HepG2 (cell line): Measurements from ENCODE around the gene TGM1. TPM values are rescaled to one million over a fixed set of nuclear protein-coding genes. Genes with fewer than 3 reads are reported as not detected.

ENCODE experiments used
- ATAC-seq: fragments of 200-7000 bp; cut with Tn5 transposase; 3 replicates; pipeline ENCODE4 v1.9.1; 2020; ENCODE audit warnings: mild to moderate bottlenecking, moderate library complexity
- BruUV-seq: library from RNA; stranded (reverse); fragments of 400-500 nt; replicated peaks from 2 replicates; lab custom pipeline; 2021; lab: Mats Ljungman, UMichigan
- CTCF ChIA-PET: fragments of 300-600 bp; formaldehyde crosslinking; extraction: SDS; loops from one replicate; lab custom pipeline; 2021; ENCODE audit warnings: low total read pairs, inconsistent platforms, low intra/inter-chr PET ratio; lab: Yijun Ruan, JAX
- POLR2A ChIA-PET: fragments of 350-600 bp; sonication (Branson Sonifier 250); formaldehyde crosslinking; loops from one replicate; lab custom pipeline; 2020; ENCODE audit warnings: antibody characterized with exemption, inconsistent platforms; lab: Yijun Ruan, JAX
- DNase-seq: peaks from one replicate; pipeline ENCODE4 v3.0.0-alpha.2; 2015; ENCODE audit warnings: low spot score
- FAIRE-seq: peaks from 3 replicates; lab custom pipeline; 2011; peaks lifted over from hg19 to GRCh38; lab: Jason Lieb, UNC
- H2AFZ ChIP-seq: one replicate; pipeline ENCODE4 v1.6.1; 2011; ENCODE audit warnings: low read length, inconsistent platforms
- H3K27ac ChIP-seq: fragments of 300-600 bp; 3 replicates; pipeline ENCODE4 v1.8.0; 2011; ENCODE audit warnings: mixed run types, mild to moderate bottlenecking, mixed read lengths, low read length, inconsistent platforms; ENCODE audit not compliant: insufficient read depth; ENCODE audit errors: extremely low read length
- H3K27me3 ChIP-seq, 2 experiments: fragments of 200-600 bp in 1 of 2; 2 replicates in 1 of 2; 3 replicates in 1 of 2; pipeline versions ENCODE4 v1.6.0 to v1.8.0; 2011; ENCODE audit warnings: low read length in 2 of 2, mild to moderate bottlenecking in 2 of 2, moderate library complexity in 2 of 2, inconsistent platforms in 1 of 2; ENCODE audit not compliant: insufficient read depth in 2 of 2, control insufficient read depth in 1 of 2
- H3K36me3 ChIP-seq, 2 experiments: fragments of 200-600 bp in 1 of 2; replicated peaks in 1 of 2; 2 replicates in 1 of 2; 3 replicates in 1 of 2; pipeline versions ENCODE4 v1.5.1 to v1.8.0; 2011; ENCODE audit warnings: low read length in 2 of 2, inconsistent platforms in 1 of 2; ENCODE audit not compliant: insufficient read depth in 2 of 2, control insufficient read depth in 1 of 2
- H3K4me1 ChIP-seq: 2 replicates; pipeline ENCODE4 v1.5.1; 2012; ENCODE audit warnings: low read length, inconsistent platforms; ENCODE audit not compliant: insufficient read depth
- H3K4me2 ChIP-seq: 2 replicates; pipeline ENCODE4 v1.6.0; 2011; ENCODE audit warnings: low read depth, low read length, inconsistent platforms
- H3K4me3 ChIP-seq, 3 experiments: fragments of 200-600 bp in 1 of 3; sonication (generic), shearing (Covaris generic) in 1 of 3; replicated peaks in 1 of 3; 2 replicates each; pipeline ENCODE4 v1.5.1; 2011 to 2016; ENCODE audit warnings: low read length in 3 of 3, inconsistent platforms in 2 of 3, low read depth in 2 of 3, mild to moderate bottlenecking in 2 of 3, control low read depth in 1 of 3, mixed read lengths in 1 of 3; ENCODE audit not compliant: insufficient read depth in 1 of 3
- H3K79me2 ChIP-seq: one replicate; pipeline ENCODE4 v1.6.1; 2011; ENCODE audit warnings: low read length, inconsistent platforms; ENCODE audit not compliant: insufficient read depth
- H3K9ac ChIP-seq: 2 replicates; pipeline ENCODE4 v1.6.0; 2011; ENCODE audit warnings: mild to moderate bottlenecking, low read depth, low read length, inconsistent platforms; ENCODE audit not compliant: insufficient read depth
- H3K9me3 ChIP-seq: 2 replicates; pipeline ENCODE4 v1.5.1; 2012; ENCODE audit warnings: mild to moderate bottlenecking, low read length
- H4K20me1 ChIP-seq: 2 replicates; pipeline ENCODE4 v1.6.0; 2011; ENCODE audit warnings: inconsistent platforms, mild to moderate bottlenecking, low read length, moderate library complexity; ENCODE audit not compliant: insufficient read depth
- AKAP8 ChIP-seq: sonication (generic); formaldehyde crosslinking; IDR thresholded peaks from 2 replicates; pipeline ENCODE4 v1.5.1; 2020; ENCODE audit warnings: mild to moderate bottlenecking, missing genetic modification reagents
- ATF1 ChIP-seq: IDR thresholded peaks from 2 replicates; pipeline ENCODE4 v1.6.1; 2016; ENCODE audit warnings: mild to moderate bottlenecking, control low read depth
- DMAP1 ChIP-seq: IDR thresholded peaks from 2 replicates; pipeline ENCODE4 v1.6.1; 2016
- GATAD2A ChIP-seq: IDR thresholded peaks from 2 replicates; pipeline ENCODE4 v1.6.1; 2016
- HMG20B ChIP-seq: conservative IDR thresholded peaks from 2 replicates; pipeline ENCODE4 v1.6.1; 2016; ENCODE audit warnings: missing genetic modification reagents, missing compliant biosample characterization
- HMGA1 ChIP-seq: sonication (generic); formaldehyde crosslinking; conservative IDR thresholded peaks from 2 replicates; pipeline ENCODE4 v1.4.0; 2020; ENCODE audit warnings: missing genetic modification reagents
- NFYB ChIP-seq: sonication (generic); formaldehyde crosslinking; IDR thresholded peaks from 2 replicates; pipeline ENCODE4 v1.4.0; 2020; ENCODE audit warnings: missing genetic modification reagents
- PHF5A ChIP-seq: IDR thresholded peaks from one replicate; pipeline ENCODE4 v1.6.1; 2018; ENCODE audit warnings: low read depth, missing genetic modification reagents; ENCODE audit not compliant: unreplicated experiment
- RAD21 ChIP-seq: fragments of 450-650 bp; formaldehyde crosslinking; IDR thresholded peaks from 2 replicates; pipeline ENCODE4 v1.5.0; 2020; ENCODE audit warnings: mild to moderate bottlenecking
- RBAK ChIP-seq: sonication (generic); formaldehyde crosslinking; IDR thresholded peaks from 2 replicates; pipeline ENCODE4 v1.5.1; 2020; ENCODE audit warnings: mild to moderate bottlenecking, missing genetic modification reagents
- REPIN1 ChIP-seq: sonication (generic); formaldehyde crosslinking; IDR thresholded peaks from 2 replicates; pipeline ENCODE4 v1.8.0; 2022; ENCODE audit warnings: missing genetic modification reagents, low read depth, mild to moderate bottlenecking, borderline replicate concordance
- SETDB1 ChIP-seq: sonication (generic); formaldehyde crosslinking; IDR thresholded peaks from 2 replicates; pipeline ENCODE4 v1.5.1; 2020; ENCODE audit warnings: missing genetic modification reagents, mild to moderate bottlenecking, borderline replicate concordance
- TBL1XR1 ChIP-seq: fragments of 150-350 bp; IDR thresholded peaks from 2 replicates; pipeline ENCODE4 v1.6.1; 2014; ENCODE audit warnings: borderline replicate concordance, low read length; ENCODE audit not compliant: partially characterized antibody
- TBX2 ChIP-seq: sonication (generic); formaldehyde crosslinking; IDR thresholded peaks from 2 replicates; pipeline ENCODE4 v1.5.0; 2020; ENCODE audit warnings: missing genetic modification reagents, mild to moderate bottlenecking, borderline replicate concordance
- XRCC5 ChIP-seq: fragments of 200-400 bp; formaldehyde crosslinking; optimal IDR thresholded peaks from 2 replicates; pipeline ENCODE3; 2017; ENCODE audit warnings: mild to moderate bottlenecking, low read length
- ZNF207 ChIP-seq: fragments of 450-650 bp; IDR thresholded peaks from 2 replicates; pipeline ENCODE4 v1.6.1; 2016; ENCODE audit warnings: antibody characterized with exemption, borderline replicate concordance
- ZNF260 ChIP-seq: sonication (generic); formaldehyde crosslinking; IDR thresholded peaks from 2 replicates; pipeline ENCODE4 v1.4.0; 2020; ENCODE audit warnings: missing genetic modification reagents, low read depth, mild to moderate bottlenecking, borderline replicate concordance
- ZNF292 ChIP-seq: sonication (generic); formaldehyde crosslinking; IDR thresholded peaks from 2 replicates; pipeline ENCODE4 v1.8.1; 2022; ENCODE audit warnings: mild to moderate bottlenecking, low read depth, missing genetic modification reagents, borderline replicate concordance
- ZNF335 ChIP-seq: sonication (generic); formaldehyde crosslinking; IDR thresholded peaks from 2 replicates; pipeline ENCODE4 v1.4.0; 2020; ENCODE audit warnings: missing genetic modification reagents
- ZNF350 ChIP-seq: sonication (generic); formaldehyde crosslinking; IDR thresholded peaks from 2 replicates; pipeline ENCODE4 v1.4.0; 2020; ENCODE audit warnings: mild to moderate bottlenecking, low read depth, missing genetic modification reagents, borderline replicate concordance
- ZNF382 ChIP-seq: sonication (generic); formaldehyde crosslinking; IDR thresholded peaks from 2 replicates; pipeline ENCODE4 v1.5.0; 2020; ENCODE audit warnings: missing genetic modification reagents, mild to moderate bottlenecking, borderline replicate concordance
- WGBS: methylation state at CpG from one replicate; pipeline ENCODE4 v1.1.6; 2017; ENCODE audit warnings: low lambda C conversion rate; 5-methylcytosine and 5-hydroxymethylcytosine counted together
- in situ Hi-C: cut with HindIII; loops from 2 replicates; pipeline ENCODE4 v1.10.0; 2017; ENCODE audit warnings: low pct_unique_long_range_greater_than_20kb; ENCODE audit not compliant: extremely low pct_ligation_motif_present
- intact Hi-C: fragments of 100-400 bp; cut with micrococcal nuclease; formaldehyde crosslinking; loops from one replicate; pipeline ENCODE4 v1.10.0; 2022; ENCODE audit not compliant: unreplicated experiment
- polyA plus RNA-seq, 8 experiments: library from polyadenylated mRNA; depleted of rRNA in 3 of 8; stranded (reverse) in 7 of 8; unstranded in 1 of 8; fragments of >200 nt; fragmentation: Illumina TruSeq in 4 of 8; extraction: Trizol in 4 of 8; gene quantifications; 2 replicates each; pipeline versions ENCODE4 v1.2.1 to v1.2.3, GENCODE V29; 2011 to 2016; ENCODE audit warnings: low read depth in 4 of 8, missing spikeins in 1 of 8, mixed read lengths in 1 of 8; ENCODE audit not compliant: insufficient read depth in 1 of 8
- total RNA-seq, 5 experiments: library from RNA; depleted of rRNA; stranded (reverse); fragments of >200 nt; fragmentation: Illumina TruSeq; extraction: Trizol; gene quantifications; 2 replicates each; pipeline ENCODE4 v1.2.3, GENCODE V29; 2016; ENCODE audit warnings: low read depth in 1 of 5
- TF ChIP-seq, protein P1 (sequence below): sonication (generic); formaldehyde crosslinking; IDR thresholded peaks from 2 replicates; pipeline ENCODE4 v1.4.0; 2020; ENCODE audit warnings: mild to moderate bottlenecking, low read depth, missing genetic modification reagents

TGM1 gene
- total and polyA plus RNA-seq, 2 of the 13 experiments (the other 11 are each of a cell fraction or from before 2014, with no cell fraction given) = 3.2 to 10.6 TPM

DNA sequence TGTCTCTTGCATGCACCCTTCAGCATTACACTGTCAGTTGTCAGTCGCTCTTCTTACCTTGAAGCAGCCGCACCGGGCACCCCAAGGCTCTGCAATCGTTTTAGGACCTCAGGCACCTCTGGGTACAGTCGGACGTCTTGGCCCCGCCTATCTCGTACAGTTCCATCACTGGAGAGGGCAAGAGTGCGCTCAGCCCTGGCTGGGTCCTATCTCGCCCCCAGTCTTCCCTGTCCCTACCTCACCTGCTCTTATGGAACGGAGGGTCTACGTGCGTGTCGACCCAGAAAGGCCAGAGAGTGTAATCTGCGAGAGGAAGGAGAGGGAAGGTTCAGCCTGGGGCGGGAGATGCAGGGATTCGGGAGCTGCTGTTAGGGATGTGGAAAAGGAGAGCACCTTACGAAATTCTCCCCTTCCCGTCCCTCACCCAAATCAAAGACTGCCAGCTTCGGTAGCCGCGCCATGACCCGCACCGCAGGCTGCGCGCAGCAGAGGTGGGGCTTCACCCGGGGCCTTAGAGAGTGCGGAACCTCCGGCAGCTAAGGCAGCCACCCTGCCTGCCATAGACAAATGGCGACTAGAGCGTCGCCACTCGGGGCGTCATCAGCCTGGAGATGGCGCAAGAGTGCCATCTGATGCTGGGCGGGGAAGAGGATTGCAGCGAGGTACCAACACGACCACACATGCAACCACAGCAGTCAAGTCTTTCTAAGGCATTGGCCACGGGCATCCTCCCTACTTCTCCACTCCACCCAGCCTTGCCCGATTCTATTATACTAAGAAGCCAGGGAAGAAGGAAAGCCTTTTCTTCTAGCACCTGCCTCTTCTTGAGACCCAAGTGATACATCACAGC, 47.3 kb downstream of the TGM1 start, which contains the start of gene MDP1:
Gene MDP1, minus strand, starts transcription at position 572 of the 850 bp plus-strand sequence. Its CDS starts 111 bp downstream, at position 461.
- no peaks in the 10 kb centered on the region for H3K9me3 ChIP-seq
- peaks cover 17% of the 10 kb centered on the region for H3K79me2 ChIP-seq
- BruUV-seq = TSS peak; percentile 32
- ChIA-PET POLR2A (interaction anchor here (0.6 to 8.1 kb wide), 32 partner anchors 9 to 1121 kb away, joined by 3 to 230 read pairs (median 6); partner anchors contain the start of genes ACIN1, C14orf119, CIDEB and DCAF11), CTCF (interaction anchor here (1.3 to 3.1 kb wide), 5 partner anchors 16 to 92 kb away, joined by 7 to 44 read pairs (median 10); partner anchors contain the start of genes CIDEB, GMPR2, NEDD8 and RABGGTA)
- H3K36me3 ChIP-seq = peaks cover 10 to 18% of the 10 kb centered on the region in 2 experiments; a peak in 4 of 5 replicates
- FAIRE-seq = peak; percentile 82
- in situ Hi-C loops = no loop called here
- H3K4me2 ChIP-seq = peak within 1 kb of the TSS; percentile 93
- peaks cover 39% of the 10 kb centered on the region for H3K4me1 ChIP-seq
- intact Hi-C loops = loop anchor here (1.0 to 2.0 kb wide), 4 partner anchors 17 to 82 kb away; partner anchors contain the start of genes GMPR2, NEDD8, RABGGTA and TINF2
- peak within 1 kb of the TSS; percentile 55 for H2AFZ ChIP-seq
- peak within 1 kb of the TSS; percentile 81 for H3K9ac ChIP-seq
- no peaks in the 10 kb centered on the region for H4K20me1 ChIP-seq
- peak; percentile 81 for ATAC-seq
- peak; percentile 95 for DNase-seq
- WGBS = 1% methylated on average over 40 of the region's 40 CpGs
- H3K27ac ChIP-seq = peak within 1 kb of the TSS; percentile 72
- peak within 1 kb of the TSS; percentile 67 to 98 (median 81) for H3K4me3 ChIP-seq
- no peaks in the 10 kb centered on the region; a peak in 1 of 5 replicates for H3K27me3 ChIP-seq
- TF ChIP-seq DMAP1 (CRISPR knock-in tag) = peak; percentile 98
- TF ChIP-seq ZNF382 (CRISPR knock-in tag) = no peak
- no peak for TF ChIP-seq ATF1 (CRISPR knock-in tag)
- no peak for TF ChIP-seq SETDB1 (CRISPR knock-in tag)
- TF ChIP-seq HMGA1 (CRISPR knock-in tag) = no peak
- TF ChIP-seq ZNF335 (CRISPR knock-in tag) = peak; percentile 99
- TF ChIP-seq XRCC5 = peak; percentile 100
- TF ChIP-seq ZNF260 = 0 out of 2 replicates have a peak, but pooled peaks have one; percentile 76
- peak; percentile 98 for TF ChIP-seq AKAP8
- TF ChIP-seq NFYB (CRISPR knock-in tag) = peak; percentile 55; the same call in 1 of the 2 replicates
- peak; percentile 100 for TF ChIP-seq PHF5A
- no peak for TF ChIP-seq ZNF207
- TF ChIP-seq REPIN1 (CRISPR knock-in tag) = peak; percentile 100
- TF ChIP-seq HMG20B (CRISPR knock-in tag) = peak; percentile 90
- TF ChIP-seq RBAK (CRISPR knock-in tag) = peak; percentile 79
- peak; percentile 26 for TF ChIP-seq TBL1XR1
- peak; percentile 96 for TF ChIP-seq GATAD2A (CRISPR knock-in tag)
- TF ChIP-seq ZNF292 = peak; percentile 96
- TF ChIP-seq RAD21 = peak; percentile 96
- peak; percentile 100 for TF ChIP-seq ZNF350
- TF ChIP-seq TBX2 (CRISPR knock-in tag) = peak; percentile 96
- TF ChIP-seq, protein P1, sequence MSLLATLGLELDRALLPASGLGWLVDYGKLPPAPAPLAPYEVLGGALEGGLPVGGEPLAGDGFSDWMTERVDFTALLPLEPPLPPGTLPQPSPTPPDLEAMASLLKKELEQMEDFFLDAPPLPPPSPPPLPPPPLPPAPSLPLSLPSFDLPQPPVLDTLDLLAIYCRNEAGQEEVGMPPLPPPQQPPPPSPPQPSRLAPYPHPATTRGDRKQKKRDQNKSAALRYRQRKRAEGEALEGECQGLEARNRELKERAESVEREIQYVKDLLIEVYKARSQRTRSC (CRISPR knock-in tag) = peak; percentile 96; the same call in 1 of the 2 replicates
